Pancreas (tissue), 10 donors: Measurements from ENCODE around the gene CPM. TPM values are rescaled to one million over a fixed set of nuclear protein-coding genes. Genes with fewer than 3 reads are reported as not detected.

Experiments used
- ATAC-seq, 4 donors: fragments of 200-7000 bp; cut with Tn5 transposase; one replicate each; pipeline versions ENCODE4 v1.8.0 to v1.9.1; 2020; ENCODE audit warnings: mild to moderate bottlenecking in 4 of 4, moderate library complexity in 4 of 4
- DNase-seq, 6 donors: peaks; one replicate each; pipeline ENCODE4 v3.0.0-alpha.2; 2020
- FAIRE-seq: peaks from 2 replicates; lab custom pipeline; 2012; peaks lifted over from hg19 to GRCh38; lab: Jason Lieb, UNC
- H3K27ac ChIP-seq, 4 donors: fragments of 200-600 bp; sonication (generic); 1 replicate in 3 of 4; 2 replicates in 1 of 4; pipeline versions ENCODE4 v1.5.0 to v1.8.0; 2020
- H3K27me3 ChIP-seq, 4 donors: fragments of 200-600 bp; one replicate each; pipeline ENCODE4 v1.8.0; 2021
- H3K36me3 ChIP-seq, 3 donors: fragments of 200-600 bp; sonication (generic) in 1 of 3; one replicate each; pipeline versions ENCODE4 v1.5.0 to v1.8.0; 2020 to 2021
- H3K4me1 ChIP-seq, 3 donors: fragments of 200-600 bp; one replicate each; pipeline ENCODE4 v1.8.0; 2021
- H3K4me3 ChIP-seq, 4 donors: fragments of 200-600 bp; sonication (generic) in 2 of 4; one replicate each; pipeline versions ENCODE4 v1.5.0 to v1.8.0; 2020 to 2021
- H3K9me3 ChIP-seq, 4 donors: fragments of 200-600 bp; one replicate each; pipeline ENCODE4 v1.8.0; 2021
- WGBS, 2 donors: extraction: QIAGEN DNeasy Blood & Tissue Kit; methylation state at CpG; one replicate each; pipeline ENCODE4 v1.1.7; 2013; 5-methylcytosine and 5-hydroxymethylcytosine counted together
- intact Hi-C, 3 donors: fragments of 100-400 bp; cut with DNase I; formaldehyde crosslinking; loops; one replicate each; pipeline versions ENCODE4 v1.11.1 to v1.14.2; 2022
- polyA plus RNA-seq, 2 donors: library from polyadenylated mRNA; stranded (reverse); fragments of 200-250 nt; gene quantifications; one replicate each; pipeline ENCODE4 v1.2.3, GENCODE V29; 2013
- total RNA-seq, 6 donors: library from RNA; stranded (reverse); fragmentation: NEBNext Ultra II Directional in 4 of 6; extraction: Animal tissue kit (Norgen Biotek cat#: 25700) in 4 of 6; gene quantifications; one replicate each; pipeline versions ENCODE4 v1.2.1 to v1.2.4, GENCODE V29; 2021 to 2023
- TF ChIP-seq, protein P1 (sequence below), 4 donors: fragments of 200-600 bp; sonication (generic) in 3 of 4; IDR thresholded peaks; one replicate each; pipeline versions ENCODE4 v1.5.0 to v1.8.0; 2021; ENCODE audit warnings: antibody characterized with exemption in 4 of 4
- donor health status: healthy with polysubstance abuse.
- donor health status: DM: no; HTN: no; CAD: no; lungs with moderate emphysema.
- donor health status: DM: no; HTN: no; CAD: no.
- donor health status: control.
- donor health status: control.
- donor health status: Bipolar disorder and iron deficiency.
- donor health status: DM: yes; HTN: yes; CAD: no.
- donor health status: DM: no; HTN: no; CAD: no.
- donor health status: DM: no; HTN: no; CAD: no.
- donor health status: DM: yes; HTN: yes; CAD: no.

The CPM gene
- total and polyA plus RNA-seq, 8 donors, result 4.3 to 49.2 (median 11.1) TPM

DNA sequence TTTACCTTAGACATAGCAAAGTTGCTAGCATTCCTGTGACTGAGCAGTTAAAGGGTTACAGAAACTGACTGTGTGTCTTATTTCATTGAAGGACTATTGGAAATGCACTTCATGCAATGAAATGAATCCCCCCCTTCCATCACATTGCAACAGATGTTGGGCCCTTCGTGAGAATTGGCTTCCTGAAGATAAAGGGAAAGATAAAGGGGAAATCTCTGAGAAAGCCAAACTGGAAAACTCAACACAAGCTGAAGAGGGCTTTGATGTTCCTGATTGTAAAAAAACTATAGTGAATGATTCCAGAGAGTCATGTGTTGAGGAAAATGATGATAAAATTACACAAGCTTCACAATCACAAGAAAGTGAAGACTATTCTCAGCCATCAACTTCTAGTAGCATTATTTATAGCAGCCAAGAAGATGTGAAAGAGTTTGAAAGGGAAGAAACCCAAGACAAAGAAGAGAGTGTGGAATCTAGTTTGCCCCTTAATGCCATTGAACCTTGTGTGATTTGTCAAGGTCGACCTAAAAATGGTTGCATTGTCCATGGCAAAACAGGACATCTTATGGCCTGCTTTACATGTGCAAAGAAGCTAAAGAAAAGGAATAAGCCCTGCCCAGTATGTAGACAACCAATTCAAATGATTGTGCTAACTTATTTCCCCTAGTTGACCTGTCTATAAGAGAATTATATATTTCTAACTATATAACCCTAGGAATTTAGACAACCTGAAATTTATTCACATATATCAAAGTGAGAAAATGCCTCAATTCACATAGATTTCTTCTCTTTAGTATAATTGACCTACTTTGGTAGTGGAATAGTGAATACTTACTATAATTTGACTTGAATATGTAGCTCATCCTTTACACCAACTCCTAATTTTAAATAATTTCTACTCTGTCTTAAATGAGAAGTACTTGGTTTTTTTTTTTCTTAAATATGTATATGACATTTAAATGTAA lies 93.5 kb downstream of the CPM start:
- TF ChIP-seq, protein P1, sequence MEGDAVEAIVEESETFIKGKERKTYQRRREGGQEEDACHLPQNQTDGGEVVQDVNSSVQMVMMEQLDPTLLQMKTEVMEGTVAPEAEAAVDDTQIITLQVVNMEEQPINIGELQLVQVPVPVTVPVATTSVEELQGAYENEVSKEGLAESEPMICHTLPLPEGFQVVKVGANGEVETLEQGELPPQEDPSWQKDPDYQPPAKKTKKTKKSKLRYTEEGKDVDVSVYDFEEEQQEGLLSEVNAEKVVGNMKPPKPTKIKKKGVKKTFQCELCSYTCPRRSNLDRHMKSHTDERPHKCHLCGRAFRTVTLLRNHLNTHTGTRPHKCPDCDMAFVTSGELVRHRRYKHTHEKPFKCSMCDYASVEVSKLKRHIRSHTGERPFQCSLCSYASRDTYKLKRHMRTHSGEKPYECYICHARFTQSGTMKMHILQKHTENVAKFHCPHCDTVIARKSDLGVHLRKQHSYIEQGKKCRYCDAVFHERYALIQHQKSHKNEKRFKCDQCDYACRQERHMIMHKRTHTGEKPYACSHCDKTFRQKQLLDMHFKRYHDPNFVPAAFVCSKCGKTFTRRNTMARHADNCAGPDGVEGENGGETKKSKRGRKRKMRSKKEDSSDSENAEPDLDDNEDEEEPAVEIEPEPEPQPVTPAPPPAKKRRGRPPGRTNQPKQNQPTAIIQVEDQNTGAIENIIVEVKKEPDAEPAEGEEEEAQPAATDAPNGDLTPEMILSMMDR (IDR thresholded peaks at IDR 0.05), result no peak
- Histone ChIP-seq H3K4me1 (no peaks in the 10 kb centered on the region), H3K27ac (no peak overlapping the region), H3K36me3 (peaks cover 0 to 86% (median 37%) of the 10 kb centered on the region in 3 donors), H3K9me3 (no peaks in the 10 kb centered on the region), H3K4me3 (no peak overlapping the region), H3K27me3 (no peaks in the 10 kb centered on the region)
- ATAC-seq (no peak), FAIRE-seq (no peak), DNase-seq (no peak)
- whole genome bisulfite sequencing, 2 donors, result 35 to 56% methylated on average over 2 of the region's 2 CpGs
- intact Hi-C loops, result no loop called here

DNA sequence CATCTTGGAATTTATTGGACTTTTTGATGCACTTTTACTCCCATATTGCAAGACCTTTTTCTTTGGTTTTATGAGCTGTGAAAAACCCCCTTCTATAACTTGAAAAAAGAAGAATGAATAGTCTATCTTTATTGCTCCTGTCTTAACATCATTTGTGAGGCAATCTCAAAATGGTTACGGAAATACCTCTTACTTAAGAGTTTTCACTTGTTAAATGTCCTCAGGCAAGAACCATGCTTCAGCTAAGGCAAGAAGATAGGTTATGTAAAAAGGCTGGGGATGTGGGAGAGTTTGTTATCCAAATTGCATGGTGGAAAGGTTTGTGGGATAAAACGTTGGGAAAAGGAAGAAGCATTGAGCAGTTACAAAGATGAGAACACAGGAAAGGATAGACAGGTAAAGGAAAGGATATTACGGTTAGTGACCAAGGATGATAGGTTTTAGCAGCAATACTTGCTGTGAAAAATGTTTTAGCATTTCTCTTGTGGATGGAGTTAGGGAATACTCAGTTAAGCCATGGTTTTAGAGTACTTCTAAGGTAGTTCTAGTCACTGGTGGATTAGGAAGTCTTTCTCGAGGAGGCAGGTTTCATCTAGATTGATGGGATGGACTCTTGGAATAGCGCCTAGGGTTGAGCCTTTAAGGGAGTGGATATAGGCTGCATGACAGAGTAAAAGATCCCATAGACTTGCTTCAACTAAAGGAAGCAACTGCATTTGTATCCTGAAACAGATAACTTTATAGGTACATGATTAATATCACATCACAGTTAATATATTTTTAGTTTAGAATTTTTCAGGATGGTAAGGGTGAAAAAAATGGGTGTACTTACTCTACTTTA lies 94.7 kb downstream of the CPM start:
- no peak for FAIRE-seq
- H3K4me1 ChIP-seq, result no peaks in the 10 kb centered on the region
- no peak overlapping the region for H3K27ac ChIP-seq
- H3K4me3 ChIP-seq, result no peak overlapping the region
- peaks cover 0 to 90% (median 37%) of the 10 kb centered on the region in 3 donors for H3K36me3 ChIP-seq
- no peaks in the 10 kb centered on the region for H3K9me3 ChIP-seq
- TF ChIP-seq, protein P1 (IDR thresholded peaks at IDR 0.05), result no peak
- ATAC-seq, result no peak
- intact Hi-C loops, result no loop called here
- WGBS, 2 donors, result 79 to 86% methylated on average over 5 of the region's 5 CpGs
- H3K27me3 ChIP-seq, result no peaks in the 10 kb centered on the region
- no peak for DNase-seq

DNA sequence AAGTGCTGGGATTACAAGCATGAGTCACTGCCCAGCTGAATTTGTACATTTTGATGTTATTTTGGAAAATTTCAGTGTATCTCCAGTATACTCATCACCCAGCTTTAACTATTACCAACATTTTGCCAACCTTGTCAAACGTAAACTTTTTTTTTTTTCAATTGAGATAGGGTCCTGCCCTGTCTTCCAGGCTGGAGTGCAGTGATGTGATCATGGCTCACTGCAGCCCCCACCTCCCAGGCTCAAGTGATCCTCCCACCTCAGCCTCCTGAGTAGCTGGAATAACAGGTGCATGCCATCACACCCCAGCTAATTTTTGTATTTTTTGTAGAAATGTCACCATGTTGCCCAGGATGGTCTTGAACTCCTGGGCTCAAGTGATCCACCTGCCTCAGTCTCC lies 95.8 kb downstream of the CPM start:
- H3K36me3 ChIP-seq, result peaks cover 0 to 83% (median 37%) of the 10 kb centered on the region in 3 donors
- no peak for ATAC-seq
- WGBS, 2 donors, result 75 to 83% methylated on average over 1 of the region's 1 CpG

DNA sequence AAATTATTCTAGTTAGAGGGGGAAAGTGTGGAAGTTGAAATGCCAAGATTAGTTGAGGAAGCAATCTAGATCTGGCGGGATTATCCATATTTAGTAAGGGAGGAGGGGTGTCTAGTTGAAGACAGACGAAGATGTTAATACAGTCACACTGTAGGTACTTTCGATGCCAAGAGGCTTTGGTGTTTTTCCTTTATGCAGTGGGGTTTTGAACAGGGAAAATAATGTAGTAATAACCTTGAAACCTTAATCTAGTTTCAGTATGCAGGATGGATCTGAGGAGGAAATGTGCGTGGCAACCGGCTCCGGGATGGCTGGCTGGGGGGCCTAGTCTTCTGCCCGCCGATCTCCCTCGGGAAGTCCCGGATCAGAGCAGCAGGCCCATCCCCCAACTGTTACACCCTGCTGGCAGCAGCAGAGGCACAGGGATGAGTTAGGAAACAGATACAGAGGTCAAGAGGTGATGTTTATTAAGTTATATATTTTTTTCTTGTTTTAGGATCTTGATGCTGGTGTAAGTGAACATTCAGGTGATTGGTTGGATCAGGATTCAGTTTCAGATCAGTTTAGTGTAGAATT lies 97.5 kb downstream of the CPM start:
- TF ChIP-seq, protein P1 (IDR thresholded peaks at IDR 0.05), result no peak
- no peaks in the 10 kb centered on the region for H3K9me3 ChIP-seq
- H3K36me3 ChIP-seq, result peaks cover 0 to 83% (median 36%) of the 10 kb centered on the region in 3 donors
- ATAC-seq (peak in 1 of 4 donors; percentile 4), DNase-seq (no peak), FAIRE-seq (no peak)
- H3K27ac ChIP-seq, result no peak overlapping the region
- 76 to 77% methylated on average over 10 of the region's 10 CpGs for WGBS, 2 donors
- intact Hi-C loops, result no loop called here
- H3K4me3 ChIP-seq, result no peak overlapping the region
- no peaks in the 10 kb centered on the region for H3K4me1 ChIP-seq
- no peaks in the 10 kb centered on the region for H3K27me3 ChIP-seq

More for the DNA sequence above, 95.8 kb downstream of the CPM start:
- DNase-seq (no peak), FAIRE-seq (no peak)
- TF ChIP-seq, protein P1 (IDR thresholded peaks at IDR 0.05), result no peak
- Histone ChIP-seq H3K27ac (no peak overlapping the region), H3K4me3 (no peak overlapping the region), H3K9me3 (no peaks in the 10 kb centered on the region), H3K4me1 (no peaks in the 10 kb centered on the region), H3K27me3 (no peaks in the 10 kb centered on the region)
- intact Hi-C loops, result no loop called here
